Measurements from ENCODE around the gene TLR10. TPM values are rescaled to one million over a fixed set of nuclear protein-coding genes. Genes with fewer than 3 reads are reported as not detected.
A peak's percentile ranks its signal among the peaks of the same experiment; 100 is the strongest.

The TLR10 gene
- total RNA-seq, 1 donor from 2014 or later = not detected

GRCh38 chr4:38757945-38758600, 24.7 kb downstream of the TLR10 start:
- Mint-ChIP-seq H3K4me1 (ENCODE audit: low read depth, unreplicated experiment) (peaks cover 4% of the 10 kb centered on the region), H3K9me3 (ENCODE audit: unreplicated experiment) (no peaks in the 10 kb centered on the region), H3K4me3 (ENCODE audit: unreplicated experiment) (no peak overlapping the region), H3K36me3 (ENCODE audit: unreplicated experiment) (no peaks in the 10 kb centered on the region), H3K27me3 (ENCODE audit: unreplicated experiment) (no peaks in the 10 kb centered on the region), H3K27ac (ENCODE audit: unreplicated experiment) (no peak overlapping the region)
- peak; percentile 22 for TF ChIP-seq CTCF (IDR thresholded peaks at IDR 0.05; ENCODE audit: partially characterized antibody, unreplicated experiment)
- DNase-seq = no peak

GRCh38 chr4:38752941-38753806, 29.6 kb downstream of the TLR10 start:
- peaks cover 6% of the 10 kb centered on the region for H3K4me1 Mint-ChIP-seq (ENCODE audit: low read depth, unreplicated experiment)

GRCh38 chr4:38752372-38752940, 30.3 kb downstream of the TLR10 start:
- Mint-ChIP-seq H3K36me3 (ENCODE audit: unreplicated experiment) (peaks cover 12% of the 10 kb centered on the region), H3K4me3 (ENCODE audit: unreplicated experiment) (no peak overlapping the region), H3K9me3 (ENCODE audit: unreplicated experiment) (peaks cover 7% of the 10 kb centered on the region), H3K27ac (ENCODE audit: unreplicated experiment) (no peak overlapping the region), H3K27me3 (ENCODE audit: unreplicated experiment) (peaks cover 1% of the 10 kb centered on the region), H3K4me1 (ENCODE audit: low read depth, unreplicated experiment) (peaks cover 6% of the 10 kb centered on the region)
- DNase-seq = no peak
- no peak for TF ChIP-seq CTCF (IDR thresholded peaks at IDR 0.05; ENCODE audit: partially characterized antibody, unreplicated experiment)

More at GRCh38 chr4:38752941-38753806, 29.6 kb downstream of the TLR10 start:
- H3K27me3 Mint-ChIP-seq (ENCODE audit: unreplicated experiment) = peaks cover 1% of the 10 kb centered on the region
- peaks cover 7% of the 10 kb centered on the region for H3K9me3 Mint-ChIP-seq (ENCODE audit: unreplicated experiment)
- TF ChIP-seq CTCF (IDR thresholded peaks at IDR 0.05; ENCODE audit: partially characterized antibody, unreplicated experiment) = no peak
- DNase-seq = peak; percentile 78
- no peak overlapping the region for H3K27ac Mint-ChIP-seq (ENCODE audit: unreplicated experiment)
- no peak overlapping the region for H3K4me3 Mint-ChIP-seq (ENCODE audit: unreplicated experiment)
- H3K36me3 Mint-ChIP-seq (ENCODE audit: unreplicated experiment) = peaks cover 9% of the 10 kb centered on the region

GRCh38 chr4:38751341-38752010, 31.3 kb downstream of the TLR10 start:
- no peak overlapping the region for H3K4me3 Mint-ChIP-seq (ENCODE audit: unreplicated experiment)
- H3K27ac Mint-ChIP-seq (ENCODE audit: unreplicated experiment) = no peak overlapping the region
- H3K36me3 Mint-ChIP-seq (ENCODE audit: unreplicated experiment) = peaks cover 20% of the 10 kb centered on the region
- no peak for DNase-seq
- H3K27me3 Mint-ChIP-seq (ENCODE audit: unreplicated experiment) = peaks cover 1% of the 10 kb centered on the region
- no peak for TF ChIP-seq CTCF (IDR thresholded peaks at IDR 0.05; ENCODE audit: partially characterized antibody, unreplicated experiment)
- peaks cover 7% of the 10 kb centered on the region for H3K9me3 Mint-ChIP-seq (ENCODE audit: unreplicated experiment)
- H3K4me1 Mint-ChIP-seq (ENCODE audit: low read depth, unreplicated experiment) = peaks cover 6% of the 10 kb centered on the region

All from glutamatergic neuron (in vitro differentiated cells).